Neural progenitor cell (in vitro differentiated cells): Measurements from ENCODE around the gene ZFPL1.

Experiments used
- EZH2phosphoT487 ChIP-seq: fragments of 200-600 bp; sonication (generic); IDR thresholded peaks from 2 replicates; pipeline ENCODE4 v1.6.1; 2017; ENCODE audit warnings: antibody characterized with exemption
- TF ChIP-seq, protein P1 (sequence below): fragments of 200-600 bp; sonication (generic); IDR thresholded peaks from 2 replicates; pipeline ENCODE4 v1.5.1; 2017; ENCODE audit warnings: antibody characterized with exemption, mild to moderate bottlenecking

- TF ChIP-seq EZH2phosphoT487: no peak
- TF ChIP-seq, protein P1, sequence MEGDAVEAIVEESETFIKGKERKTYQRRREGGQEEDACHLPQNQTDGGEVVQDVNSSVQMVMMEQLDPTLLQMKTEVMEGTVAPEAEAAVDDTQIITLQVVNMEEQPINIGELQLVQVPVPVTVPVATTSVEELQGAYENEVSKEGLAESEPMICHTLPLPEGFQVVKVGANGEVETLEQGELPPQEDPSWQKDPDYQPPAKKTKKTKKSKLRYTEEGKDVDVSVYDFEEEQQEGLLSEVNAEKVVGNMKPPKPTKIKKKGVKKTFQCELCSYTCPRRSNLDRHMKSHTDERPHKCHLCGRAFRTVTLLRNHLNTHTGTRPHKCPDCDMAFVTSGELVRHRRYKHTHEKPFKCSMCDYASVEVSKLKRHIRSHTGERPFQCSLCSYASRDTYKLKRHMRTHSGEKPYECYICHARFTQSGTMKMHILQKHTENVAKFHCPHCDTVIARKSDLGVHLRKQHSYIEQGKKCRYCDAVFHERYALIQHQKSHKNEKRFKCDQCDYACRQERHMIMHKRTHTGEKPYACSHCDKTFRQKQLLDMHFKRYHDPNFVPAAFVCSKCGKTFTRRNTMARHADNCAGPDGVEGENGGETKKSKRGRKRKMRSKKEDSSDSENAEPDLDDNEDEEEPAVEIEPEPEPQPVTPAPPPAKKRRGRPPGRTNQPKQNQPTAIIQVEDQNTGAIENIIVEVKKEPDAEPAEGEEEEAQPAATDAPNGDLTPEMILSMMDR: no peak
These were observed 5.2 kb upstream of the ZFPL1 start for GRCh38 chr11:65078786-65079342.
